Stimulated activated CD4-positive, alpha-beta T cell treated with anti-CD3 and anti-CD28 coated beads, Interleukin-1b, Interleukin-23, amount 100 ng/mL, for 4 hours (primary cell): ENCODE results near the gene FTH1.
"Not testable (repeated sequence)": the region's sequence is repeated elsewhere in the genome, so short reads cannot be mapped to it uniquely, and the experiment has no call there.

Experiments
- DNase-seq, 2 donors: peaks; one replicate each; pipeline ENCODE4 v3.0.0-alpha.2; 2020; ENCODE audit warnings: low read depth in 2 of 2

The FTH1 gene

GRCh38 chr11:61967116-61967923 is at the start of gene FTH1:
Gene FTH1 (minus strand): TSS chr11:61967634. CDS start chr11:61967425, 209 bp downstream.
- DNase-seq = peak; percentile 71 to 84

GRCh38 chr11:62015615-62016014 is 48.2 kb upstream of the FTH1 start:
- DNase-seq = no peak

GRCh38 chr11:62013537-62014476 is 46.4 kb upstream of the FTH1 start:
- no peak for DNase-seq

DNA sequence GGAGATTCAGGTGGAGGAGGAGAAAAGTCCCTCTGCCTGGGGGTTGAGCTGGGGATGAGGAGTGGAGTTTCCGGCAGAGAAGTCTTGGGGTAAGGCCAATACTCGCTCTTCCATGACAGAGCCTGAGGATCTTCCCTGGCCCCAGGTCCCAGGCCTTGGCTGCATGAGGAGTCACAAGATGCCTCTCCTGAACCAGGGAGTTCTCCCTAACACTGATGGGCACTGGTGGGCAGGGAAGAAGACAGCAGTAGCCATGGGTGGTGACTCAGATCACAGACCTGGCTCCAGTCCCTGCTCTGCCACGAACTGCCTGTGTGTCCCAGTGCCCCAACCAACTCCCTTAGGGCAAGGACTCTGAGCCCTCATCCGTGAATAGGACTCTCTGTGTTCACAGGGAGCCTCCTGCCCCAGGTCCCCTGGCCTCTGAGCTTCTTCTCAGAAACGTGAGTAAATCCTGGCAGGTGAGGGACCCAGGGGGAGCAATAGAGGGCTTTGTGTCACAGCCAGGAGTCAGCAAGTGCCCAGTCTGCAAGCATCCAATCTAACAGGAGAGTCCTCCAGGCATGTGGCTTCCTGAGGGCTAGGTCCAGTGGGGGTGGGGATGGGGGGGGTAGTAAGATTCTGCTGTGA is 45.5 kb upstream of the FTH1 start:
- no peak for DNase-seq

GRCh38 chr11:62012451-62012831 is 45.0 kb upstream of the FTH1 start:
- DNase-seq = no peak

GRCh38 chr11:62011881-62012280 is 44.4 kb upstream of the FTH1 start:
- DNase-seq = no peak

DNA sequence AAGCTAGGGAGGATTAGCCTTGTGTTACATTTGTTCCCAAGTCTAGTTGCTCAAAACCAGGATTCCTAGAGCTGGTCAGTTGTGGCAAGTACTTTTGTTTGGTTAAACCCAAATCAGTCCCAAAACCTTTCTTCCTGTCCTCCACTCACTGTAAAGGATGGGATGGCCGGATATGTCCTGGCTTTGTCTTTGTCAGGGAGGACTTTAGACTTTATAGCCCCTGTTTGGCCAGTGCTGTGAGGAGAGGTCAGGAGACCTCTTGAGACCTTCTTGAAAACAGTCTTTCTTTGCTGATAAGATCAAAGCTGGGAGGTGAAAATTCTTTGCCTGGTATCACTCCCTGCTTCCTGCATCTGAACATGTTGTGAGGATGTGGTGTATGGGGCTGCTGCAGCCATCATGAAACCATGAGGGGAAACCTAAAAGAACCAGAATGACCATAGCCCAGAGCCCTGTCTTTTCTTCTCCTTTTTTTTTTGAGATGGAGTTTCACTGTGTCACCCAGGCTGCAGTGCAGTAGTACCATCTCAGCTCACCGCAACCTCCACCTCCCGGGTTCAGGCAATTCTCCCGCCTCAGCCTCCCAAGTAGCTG is 43.6 kb upstream of the FTH1 start:
- DNase-seq = no peak

GRCh38 chr11:62008193-62008592 is 40.8 kb upstream of the FTH1 start:
- no peak for DNase-seq

- DNase-seq = no peak
Observed at GRCh38 chr11:62004473-62004872, 37.0 kb upstream of the FTH1 start.

- DNase-seq = not testable (repeated sequence)
Observed at GRCh38 chr11:62002283-62002682, 34.8 kb upstream of the FTH1 start.

DNA sequence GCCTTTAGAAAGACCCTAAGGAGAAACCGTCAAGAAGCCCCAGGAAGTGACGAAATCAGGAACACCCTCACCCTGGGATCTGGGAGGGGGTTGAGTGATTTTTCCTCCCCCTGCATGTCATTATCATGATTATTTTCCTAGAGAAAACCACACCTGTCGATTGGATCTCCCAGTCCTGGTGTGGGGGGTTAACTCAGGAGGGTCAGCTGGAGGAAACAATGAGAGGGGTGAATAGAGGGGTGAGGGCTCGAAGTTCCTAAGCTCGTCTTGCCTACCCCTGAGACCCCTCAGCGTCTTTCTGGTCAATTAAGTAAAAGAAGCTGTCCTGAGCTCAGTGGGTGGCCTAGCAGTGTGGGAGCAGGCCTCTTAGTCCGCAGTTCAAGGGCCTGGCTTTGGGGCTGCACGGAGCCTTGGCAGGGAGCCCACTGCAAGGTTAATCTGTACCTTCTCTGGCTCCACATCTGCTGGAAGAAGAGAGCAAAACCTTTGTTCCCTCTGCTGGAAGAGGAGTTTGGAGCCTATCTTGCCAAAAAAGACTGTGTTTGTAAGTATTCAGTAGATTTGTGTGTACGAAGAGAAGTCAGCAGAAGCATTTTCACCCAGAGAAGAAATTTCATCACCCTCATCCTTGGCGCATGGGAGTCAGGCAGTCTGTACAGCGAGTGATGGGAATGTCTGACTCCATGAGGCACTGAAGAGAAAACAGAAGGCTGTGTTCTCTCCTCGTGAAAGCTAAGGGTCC is 34.2 kb upstream of the FTH1 start:
- DNase-seq = no peak

DNA sequence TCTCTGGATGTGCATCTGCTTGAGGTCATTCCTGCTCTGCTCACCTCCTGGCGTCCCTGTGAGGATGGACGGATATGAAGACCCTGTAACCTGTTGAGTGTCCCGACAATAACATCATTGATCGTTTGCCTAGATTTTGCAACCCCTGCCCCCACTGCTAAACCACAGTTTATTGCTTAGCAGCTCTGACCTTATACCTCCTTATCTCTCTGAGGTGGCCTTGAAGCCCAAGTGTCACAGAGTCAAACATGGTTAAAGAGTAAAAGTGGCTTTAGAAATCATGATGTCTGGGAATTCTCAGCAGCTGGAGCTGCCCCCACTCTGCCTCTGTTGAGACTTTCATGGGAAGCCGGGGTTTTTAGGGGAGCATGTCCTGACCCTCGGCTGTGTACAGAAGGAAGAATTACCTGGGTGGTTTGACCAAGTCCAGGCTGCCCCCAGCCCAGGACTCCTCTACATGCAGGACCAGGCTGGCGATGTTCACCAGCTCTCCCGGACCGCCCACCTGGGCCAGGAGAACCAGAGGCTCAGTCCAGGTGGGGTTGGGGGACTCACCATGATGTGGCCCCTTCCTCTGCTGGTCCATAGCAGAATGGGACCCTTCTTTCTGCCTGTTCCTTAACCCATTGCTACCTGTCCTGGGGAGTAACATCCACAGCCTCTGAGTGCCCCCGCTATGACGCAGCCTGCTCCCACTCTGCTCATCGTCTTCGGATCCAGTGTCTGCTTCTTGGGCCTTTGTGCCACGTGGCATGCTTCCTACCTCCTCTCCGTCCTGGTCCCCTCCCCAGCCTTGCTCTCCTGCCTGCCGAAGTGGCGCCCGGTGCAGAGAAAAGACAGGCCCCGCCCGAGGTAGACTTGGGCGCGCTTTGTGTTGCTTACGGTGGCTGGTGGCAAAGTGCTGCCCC is 33.4 kb upstream of the FTH1 start:
- DNase-seq = no peak

DNA sequence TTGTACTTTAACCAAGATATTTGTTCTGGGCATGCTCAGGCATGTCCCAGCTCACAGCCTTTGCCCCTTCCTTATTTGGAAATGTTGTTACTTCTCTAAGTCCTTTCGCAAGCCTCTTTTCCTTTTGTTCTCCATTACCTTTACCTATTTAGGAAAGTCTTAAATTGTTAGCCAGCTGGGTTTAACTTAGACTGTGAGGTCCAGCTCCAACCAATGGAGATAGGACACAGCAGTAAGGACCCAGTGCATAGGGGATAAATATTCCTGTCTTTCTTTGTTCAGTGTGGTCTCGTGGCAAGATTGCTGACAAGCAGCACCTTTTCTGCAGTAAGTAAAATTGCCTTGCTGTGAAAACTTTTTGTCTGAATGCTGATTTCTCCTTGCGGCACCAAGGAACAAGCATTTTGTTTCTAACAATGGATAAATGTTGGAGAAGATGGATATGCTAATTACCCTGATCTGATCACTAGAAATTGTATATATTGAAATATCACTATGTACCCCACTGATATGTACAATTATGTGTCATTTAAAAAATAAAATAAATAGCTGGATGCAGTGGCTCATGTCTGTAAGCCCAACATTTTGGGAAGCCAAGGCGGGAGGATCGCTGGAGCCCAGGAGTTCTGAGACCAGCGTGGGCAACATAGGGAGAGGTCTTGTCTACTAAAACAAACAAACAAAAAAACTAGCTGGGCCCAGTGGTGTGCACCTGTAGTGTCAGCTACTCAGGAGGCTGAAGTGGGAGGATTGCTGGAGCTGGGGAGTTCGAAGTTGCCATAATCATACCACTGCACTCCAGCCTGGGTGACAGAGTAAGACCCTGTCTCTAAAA is 31.9 kb upstream of the FTH1 start:
- DNase-seq = no peak

- no peak for DNase-seq
Observed at GRCh38 chr11:61996933-61997332, 29.5 kb upstream of the FTH1 start.

DNA sequence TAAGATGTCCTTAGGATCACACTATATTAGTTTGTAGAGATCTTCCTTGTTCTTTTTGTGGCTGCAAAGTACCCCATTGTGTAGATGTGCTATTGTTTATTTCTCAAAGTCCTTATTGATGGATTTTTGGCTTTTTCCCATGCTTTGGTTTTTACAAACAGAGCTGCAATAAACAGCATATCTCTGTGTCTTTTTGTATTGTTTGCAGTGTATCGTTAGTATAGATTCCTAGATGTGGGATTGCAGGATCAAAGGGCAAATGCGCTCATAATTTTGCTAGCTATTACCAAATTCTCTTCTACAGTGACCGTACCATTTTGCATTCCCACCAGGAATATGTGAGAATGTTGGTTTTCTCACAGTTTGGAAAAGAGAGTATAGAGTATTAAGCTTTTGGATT is 27.5 kb upstream of the FTH1 start:
- DNase-seq = no peak

DNA sequence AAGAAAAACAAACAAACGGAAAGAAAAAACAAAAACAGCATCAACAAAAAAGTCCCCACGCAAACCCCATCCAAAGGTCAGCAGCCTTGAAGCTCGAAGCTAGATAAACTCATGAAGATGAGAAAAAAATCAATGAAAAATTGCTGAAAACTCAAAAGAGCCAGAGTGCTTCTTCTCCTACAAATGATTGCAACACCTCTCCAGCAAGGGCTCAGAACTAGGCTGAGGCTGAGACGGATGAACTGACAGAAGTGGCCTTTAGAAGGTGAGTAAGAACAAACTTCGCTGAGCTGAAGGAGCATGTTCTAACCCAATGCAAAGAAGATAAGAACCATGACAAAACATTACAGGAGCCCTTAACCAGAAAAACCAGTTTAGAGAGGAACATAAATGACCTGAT is 18.4 kb upstream of the FTH1 start:
- no peak for DNase-seq

- DNase-seq = no peak
Observed at GRCh38 chr11:61983419-61983818, 16.0 kb upstream of the FTH1 start.

DNA sequence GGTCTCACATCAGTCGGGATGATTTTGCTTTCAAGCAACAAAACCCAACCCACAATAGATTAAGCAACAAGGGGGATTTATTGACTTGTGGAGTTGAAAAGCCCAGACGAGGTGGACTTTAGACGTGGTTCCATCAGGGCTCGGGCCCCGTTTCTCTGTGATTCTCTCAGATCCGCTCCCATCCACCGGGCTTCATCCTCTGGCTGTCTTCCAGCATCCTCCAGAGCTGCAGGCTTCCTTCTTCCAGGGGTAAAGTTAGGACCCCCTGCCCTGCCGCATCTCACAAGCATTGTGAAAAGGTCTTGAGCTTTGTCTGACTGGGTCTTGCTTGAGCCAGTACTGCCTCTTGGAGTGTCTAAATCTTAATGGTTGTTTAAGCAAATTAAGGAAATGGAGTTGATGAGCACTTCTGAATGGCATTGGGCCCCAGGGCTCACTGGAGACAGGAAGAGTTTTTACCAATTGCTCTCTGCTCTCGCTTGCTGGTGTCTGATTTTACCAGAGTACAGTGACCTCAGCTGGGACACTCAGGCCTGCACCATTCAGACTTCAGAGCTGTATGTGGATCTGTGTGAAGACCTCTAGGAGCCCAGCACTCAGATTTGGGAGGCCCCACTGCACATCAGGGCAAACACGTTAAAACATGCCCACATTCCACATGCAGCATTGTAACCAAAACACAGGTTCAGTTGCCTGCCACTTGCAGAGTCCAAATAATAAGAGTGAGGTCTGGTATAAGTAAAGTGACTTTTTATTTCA is 13.5 kb upstream of the FTH1 start:
- no peak for DNase-seq
